ENCODE measurements around the gene ABCC5.

GRCh38 chr3:183944775-183945174, 72.9 kb downstream of the ABCC5 start:
- TF ChIP-seq CTCF (optimal IDR thresholded peaks at IDR 0.05 in 1 of 3, IDR thresholded peaks at IDR 0.05 in 1 of 3, conservative IDR thresholded peaks at IDR 0.05 in 1 of 3; ENCODE audit: extremely low read depth in 1 of 3, insufficient read depth in 2 of 3, low read length in 3 of 3): no peak
- no peak for TF ChIP-seq EZH2 (IDR thresholded peaks at IDR 0.05; ENCODE audit: low read length)

Data from keratinocyte (primary cell).